ENCODE measurements around the gene STIL.

DNA sequence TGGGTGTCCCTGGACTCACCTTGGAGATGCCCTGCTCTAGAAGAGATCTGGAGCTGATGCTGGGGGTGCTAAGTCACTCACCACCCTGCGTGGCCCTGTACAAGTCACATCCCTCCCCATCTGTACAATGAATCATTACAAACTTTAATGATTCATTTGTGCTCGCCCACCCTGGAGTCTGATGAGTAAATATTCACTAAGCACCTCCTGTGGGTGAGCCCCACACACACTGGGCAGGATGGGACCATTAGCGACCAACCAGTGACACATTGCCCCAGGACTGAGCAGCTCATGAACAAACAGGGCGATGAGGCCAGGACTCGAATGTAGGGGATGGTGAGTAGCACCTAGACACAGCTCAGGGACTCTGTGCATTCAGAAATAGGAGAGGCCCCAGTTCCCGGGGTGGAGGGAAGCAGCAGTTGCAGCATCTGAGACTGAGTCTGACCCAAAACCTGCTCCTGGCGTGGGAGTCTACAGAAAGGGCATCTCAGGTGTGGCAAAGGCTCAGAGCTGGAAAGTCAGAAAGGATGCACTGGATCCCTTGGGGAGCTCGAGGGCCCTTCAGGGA lies 106.1 kb downstream of the STIL start:
- TF ChIP-seq GATA2 (IDR thresholded peaks at IDR 0.05; ENCODE audit: low read depth, low read length), result no peak
- no peak for TF ChIP-seq GATA3 (IDR thresholded peaks at IDR 0.05; ENCODE audit: low read depth, low read length)
